ENCODE measurements around the gene CYP27B1. TPM values are rescaled to one million over a fixed set of nuclear protein-coding genes. Genes with fewer than 3 reads are reported as not detected.

The CYP27B1 gene
- total and polyA plus RNA-seq, 3 donors from 2014 or later, result 2.2 to 30.2 (median 3.9) TPM

- no peaks in the 10 kb centered on the region for H3K9me3 ChIP-seq
- no peak overlapping the region for H3K27ac ChIP-seq
- H3K4me1 ChIP-seq, result no peaks in the 10 kb centered on the region
- H3K4me3 ChIP-seq, result no peak overlapping the region
- TF ChIP-seq CTCF (IDR thresholded peaks at IDR 0.05), result no peak
- no peak for TF ChIP-seq POLR2A (IDR thresholded peaks at IDR 0.05)
- no peaks in the 10 kb centered on the region for H3K27me3 ChIP-seq
- intact Hi-C loops (cut with DNase I; ENCODE audit: low total_unique reads), result no loop called here
- H3K36me3 ChIP-seq (ENCODE audit: low read depth, missing control alignments), result no peaks in the 10 kb centered on the region
- no peak for DNase-seq
- WGBS, 2 donors, result 86 to 93% methylated on average over 8 to 11 of the region's 11 CpGs
These were observed 46.0 kb downstream of the CYP27B1 start for GRCh38 chr12:57720606-57721595.

- TF ChIP-seq POLR2A (IDR thresholded peaks at IDR 0.05) (no peak), CTCF (IDR thresholded peaks at IDR 0.05) (no peak)
- H3K4me1 ChIP-seq, result no peaks in the 10 kb centered on the region
- H3K4me3 ChIP-seq, result no peak overlapping the region
- no peak overlapping the region for H3K27ac ChIP-seq
- no peaks in the 10 kb centered on the region for H3K9me3 ChIP-seq
- intact Hi-C loops (cut with DNase I; ENCODE audit: low total_unique reads), result no loop called here
- H3K27me3 ChIP-seq, result no peaks in the 10 kb centered on the region
- 92 to 95% methylated on average over 13 to 20 of the region's 20 CpGs for WGBS, 2 donors
- H3K36me3 ChIP-seq (ENCODE audit: low read depth, missing control alignments), result no peaks in the 10 kb centered on the region
- DNase-seq, result no peak
These were observed 46.9 kb downstream of the CYP27B1 start for GRCh38 chr12:57719777-57720605.

- no peaks in the 10 kb centered on the region for H3K36me3 ChIP-seq (ENCODE audit: low read depth, missing control alignments)
- no peak overlapping the region for H3K4me3 ChIP-seq
- TF ChIP-seq POLR2A (IDR thresholded peaks at IDR 0.05) (no peak), CTCF (IDR thresholded peaks at IDR 0.05) (no peak)
- no peak overlapping the region for H3K27ac ChIP-seq
- 93 to 96% methylated on average over 15 of the region's 15 CpGs for WGBS, 2 donors
- H3K9me3 ChIP-seq, result no peaks in the 10 kb centered on the region
- H3K27me3 ChIP-seq, result no peaks in the 10 kb centered on the region
- H3K4me1 ChIP-seq, result no peaks in the 10 kb centered on the region
- DNase-seq, result no peak
- intact Hi-C loops (cut with DNase I; ENCODE audit: low total_unique reads), result no loop called here
These were observed 48.0 kb downstream of the CYP27B1 start for GRCh38 chr12:57718641-57719528.

GRCh38 chr12:57717846-57718640 is 48.8 kb downstream of the CYP27B1 start:
- intact Hi-C loops (cut with DNase I; ENCODE audit: low total_unique reads), result no loop called here
- no peak for TF ChIP-seq POLR2A (IDR thresholded peaks at IDR 0.05)
- no peak for TF ChIP-seq CTCF (IDR thresholded peaks at IDR 0.05)
- no peak overlapping the region for H3K4me3 ChIP-seq
- 94% methylated on average over 22 of the region's 22 CpGs for WGBS, 2 donors
- no peak overlapping the region for H3K27ac ChIP-seq
- no peaks in the 10 kb centered on the region for H3K4me1 ChIP-seq
- DNase-seq, result no peak
- no peaks in the 10 kb centered on the region for H3K9me3 ChIP-seq
- H3K36me3 ChIP-seq (ENCODE audit: low read depth, missing control alignments), result no peaks in the 10 kb centered on the region
- H3K27me3 ChIP-seq, result no peaks in the 10 kb centered on the region
